Testis (tissue), 5 donors: ENCODE results near the gene NBPF8. TPM values are rescaled to one million over a fixed set of nuclear protein-coding genes. Genes with fewer than 3 reads are reported as not detected.
"Not testable (repeated sequence)": the region's sequence is repeated elsewhere in the genome, so short reads cannot be mapped to it uniquely, and the experiment has no call there.

Source experiments
- DNase-seq: peaks from one replicate; pipeline ENCODE4 v3.0.0-alpha.2; 2019
- H3K27ac ChIP-seq, 2 donors: fragments of 200-600 bp; sonication (generic); one replicate each; pipeline ENCODE4 v1.5.1; 2019
- H3K27me3 ChIP-seq: fragments of 200-600 bp; sonication (generic); one replicate; pipeline ENCODE4 v1.5.1; 2019
- H3K36me3 ChIP-seq: fragments of 200-600 bp; sonication (generic); one replicate; pipeline ENCODE4 v1.5.1; 2017; ENCODE audit warnings: low read depth; ENCODE audit errors: missing control alignments
- H3K4me1 ChIP-seq: fragments of 200-600 bp; sonication (generic); one replicate; pipeline ENCODE4 v1.5.1; 2019
- H3K4me3 ChIP-seq, 2 donors: fragments of 200-600 bp; sonication (generic); one replicate each; pipeline ENCODE4 v1.5.1; 2017 to 2019
- H3K9me3 ChIP-seq: fragments of 200-600 bp; sonication (generic); one replicate; pipeline ENCODE4 v1.5.1; 2017
- WGBS, 2 donors: methylation state at CpG; one replicate each; pipeline ENCODE4 v1.1.5; 2018; 5-methylcytosine and 5-hydroxymethylcytosine counted together
- intact Hi-C: fragments of 100-400 bp; cut with DNase I; formaldehyde crosslinking; loops from one replicate; pipeline ENCODE4 v1.15.1; 2023; ENCODE audit warnings: low total_unique reads
- long read RNA-seq, 2 donors: transcript quantifications; one replicate each; lab custom pipeline, GENCODE V29; 2026
- polyA plus RNA-seq: library from polyadenylated mRNA; stranded (reverse); fragments of 350-450 nt; fragmentation: Illumina TruSeq; extraction: RNeasy Lipid Tissue Mini Kit (QIAGEN cat#74804); gene quantifications from one replicate; pipeline ENCODE4 v1.2.3, GENCODE V29; 2014; ENCODE audit warnings: low read depth, low replicate concordance; ENCODE audit not compliant: insufficient read depth
- total RNA-seq, 2 donors: library from RNA; depleted of rRNA; stranded (reverse); fragments of >200 nt; gene quantifications; one replicate each; pipeline ENCODE4 v1.2.3, GENCODE V29; 2016

The NBPF8 gene
- total RNA-seq = 10 to 100 TPM; 18.7 to 19.1 TPM
- 4.8 TPM for polyA plus RNA-seq
- long read RNA-seq, donor 1, partial matches to known transcripts = 12 of 12 reads
- long read RNA-seq, donor 1, other reads (novel, unspliced or antisense) = 0 of 12 reads
- long read RNA-seq, donor 2 = 0 reads

- intact Hi-C loops, H3K36me3 ChIP-seq, H3K4me1 ChIP-seq, H3K27me3 ChIP-seq, H3K9me3 ChIP-seq: not testable (repeated sequence)
- peak; percentile 88 for DNase-seq
- Histone ChIP-seq H3K4me3 (peak within 1 kb of the TSS; percentile 56 to 69), H3K27ac (peak within 1 kb of the TSS; percentile 59 to 69)
- WGBS, 2 donors = 10% methylated on average over 6 of the region's 64 CpGs; no CpG with 5 or more reads in 1 of the 2 donors
Observed at GRCh38 chr1:120414911-120415480, at the start of gene NBPF8. Gene NBPF8 (plus strand): TSS chr1:120415035. CDS start chr1:120436523, 21,488 bp downstream.

GRCh38 chr1:120367709-120368108 is 47.1 kb upstream of the NBPF8 start:
- H3K4me3 ChIP-seq, intact Hi-C loops, H3K27me3 ChIP-seq, H3K4me1 ChIP-seq, H3K36me3 ChIP-seq, H3K27ac ChIP-seq, H3K9me3 ChIP-seq, DNase-seq: not testable (repeated sequence)
- WGBS, 2 donors = 90 to 92% methylated on average over 4 to 6 of the region's 6 CpGs

- DNase-seq, H3K4me1 ChIP-seq, intact Hi-C loops, H3K4me3 ChIP-seq, H3K27ac ChIP-seq, H3K9me3 ChIP-seq, H3K27me3 ChIP-seq, H3K36me3 ChIP-seq: not testable (repeated sequence)
- WGBS, 2 donors = 84 to 86% methylated on average over 4 to 5 of the region's 5 CpGs
Observed at GRCh38 chr1:120386651-120387050, 28.2 kb upstream of the NBPF8 start.

GRCh38 chr1:120388597-120389126 is 26.2 kb upstream of the NBPF8 start:
- intact Hi-C loops, H3K27ac ChIP-seq, H3K9me3 ChIP-seq, H3K27me3 ChIP-seq, H3K4me1 ChIP-seq, H3K4me3 ChIP-seq, H3K36me3 ChIP-seq: not testable (repeated sequence)
- peak; percentile 44 for DNase-seq
- WGBS, 2 donors = 44% methylated on average over 14 of the region's 29 CpGs; no CpG with 5 or more reads in 1 of the 2 donors

GRCh38 chr1:120391365-120391764 is 23.5 kb upstream of the NBPF8 start:
- H3K4me3 ChIP-seq, H3K4me1 ChIP-seq, H3K27me3 ChIP-seq, H3K36me3 ChIP-seq, H3K9me3 ChIP-seq, DNase-seq, H3K27ac ChIP-seq, intact Hi-C loops: not testable (repeated sequence)
- WGBS, 2 donors = 55 to 70% methylated on average over 4 of the region's 4 CpGs

- H3K4me1 ChIP-seq, H3K27me3 ChIP-seq, intact Hi-C loops, H3K9me3 ChIP-seq, H3K36me3 ChIP-seq, H3K4me3 ChIP-seq, H3K27ac ChIP-seq: not testable (repeated sequence)
- WGBS, 2 donors = 13 to 34% methylated on average over 4 to 10 of the region's 13 CpGs
- peak; percentile 11 for DNase-seq
Observed at GRCh38 chr1:120393316-120394232, 21.3 kb upstream of the NBPF8 start.

GRCh38 chr1:120405348-120405747 is 9.5 kb upstream of the NBPF8 start:
- H3K27ac ChIP-seq, intact Hi-C loops, H3K9me3 ChIP-seq, H3K27me3 ChIP-seq, H3K4me3 ChIP-seq, H3K4me1 ChIP-seq, H3K36me3 ChIP-seq, DNase-seq: not testable (repeated sequence)
- WGBS, 2 donors = no CpG with 5 or more reads among the region's 1 CpG

GRCh38 chr1:120414451-120414850 is 384 bp upstream of the NBPF8 start:
- H3K4me1 ChIP-seq, H3K36me3 ChIP-seq, H3K9me3 ChIP-seq, intact Hi-C loops, H3K27ac ChIP-seq, H3K27me3 ChIP-seq, DNase-seq, H3K4me3 ChIP-seq: not testable (repeated sequence)
- WGBS, 2 donors = 11 to 60% methylated on average over 1 to 6 of the region's 16 CpGs

- H3K4me1 ChIP-seq, H3K36me3 ChIP-seq, intact Hi-C loops, H3K9me3 ChIP-seq, H3K27me3 ChIP-seq: not testable (repeated sequence)
- Histone ChIP-seq H3K27ac (peak overlapping the region; percentile 59 to 69), H3K4me3 (peak overlapping the region; percentile 56 to 69)
- 7 to 10% methylated on average over 11 to 12 of the region's 23 CpGs for WGBS, 2 donors
- DNase-seq = peak; percentile 51
Observed at GRCh38 chr1:120415492-120415961, 692 bp downstream of the NBPF8 start.

GRCh38 chr1:120425063-120425462 is 10.2 kb downstream of the NBPF8 start:
- H3K36me3 ChIP-seq, H3K27ac ChIP-seq, intact Hi-C loops, H3K4me1 ChIP-seq, H3K4me3 ChIP-seq, H3K27me3 ChIP-seq, H3K9me3 ChIP-seq, DNase-seq: not testable (repeated sequence)
- 45 to 49% methylated on average over 7 of the region's 7 CpGs for WGBS, 2 donors

- H3K36me3 ChIP-seq, intact Hi-C loops, H3K4me3 ChIP-seq, H3K9me3 ChIP-seq, H3K4me1 ChIP-seq, DNase-seq, H3K27ac ChIP-seq, H3K27me3 ChIP-seq: not testable (repeated sequence)
- 67% methylated on average over 3 of the region's 3 CpGs; no CpG with 5 or more reads in 1 of the 2 donors for WGBS, 2 donors
Observed at GRCh38 chr1:120431626-120432025, 16.8 kb downstream of the NBPF8 start.
